Ishikawa (cell line): ENCODE results near the gene MAP3K15.

Source experiments
- CEBPB ChIP-seq: IDR thresholded peaks from 2 replicates; pipeline ENCODE4 v1.6.1; 2012
- CREB1 ChIP-seq: IDR thresholded peaks from 2 replicates; pipeline ENCODE4 v1.6.1; 2012; ENCODE audit warnings: low read depth
- EGR1 ChIP-seq: IDR thresholded peaks from 2 replicates; pipeline ENCODE4 v1.6.1; 2012
- EP300 ChIP-seq: IDR thresholded peaks from 2 replicates; pipeline ENCODE4 v1.6.1; 2012; ENCODE audit warnings: borderline replicate concordance
- FOXM1 ChIP-seq: IDR thresholded peaks from 2 replicates; pipeline ENCODE4 v1.6.1; 2012; ENCODE audit warnings: low read depth, borderline replicate concordance
- NFIC ChIP-seq: IDR thresholded peaks from 2 replicates; pipeline ENCODE4 v1.6.1; 2012
- RAD21 ChIP-seq: IDR thresholded peaks from 2 replicates; pipeline ENCODE4 v1.6.1; 2012; ENCODE audit warnings: low read depth
- REST ChIP-seq: IDR thresholded peaks from 2 replicates; pipeline ENCODE4 v1.6.1; 2012; ENCODE audit warnings: low read depth, mild to moderate bottlenecking
- TAF1 ChIP-seq: IDR thresholded peaks from 2 replicates; pipeline ENCODE4 v1.6.1; 2012; ENCODE audit warnings: low read depth, mild to moderate bottlenecking
- TCF12 ChIP-seq: IDR thresholded peaks from 2 replicates; pipeline ENCODE4 v1.6.1; 2012; ENCODE audit warnings: low read depth
- TEAD4 ChIP-seq: IDR thresholded peaks from 2 replicates; pipeline ENCODE4 v1.6.1; 2012
- USF1 ChIP-seq: IDR thresholded peaks from 2 replicates; pipeline ENCODE4 v1.6.1; 2012
- YY1 ChIP-seq: IDR thresholded peaks from 2 replicates; pipeline ENCODE4 v1.6.1; 2012; ENCODE audit warnings: low read depth
- ZBTB7A ChIP-seq: IDR thresholded peaks from 2 replicates; pipeline ENCODE4 v1.6.1; 2012; ENCODE audit warnings: low read depth
- TF ChIP-seq, protein P1 (sequence below): IDR thresholded peaks from 2 replicates; pipeline ENCODE4 v1.6.1; 2012

Gene MAP3K15

GRCh38 chrX:19360903-19361302 lies 154.4 kb downstream of the MAP3K15 start:
- TF ChIP-seq TEAD4 = no peak
- TF ChIP-seq TAF1 = no peak

DNA sequence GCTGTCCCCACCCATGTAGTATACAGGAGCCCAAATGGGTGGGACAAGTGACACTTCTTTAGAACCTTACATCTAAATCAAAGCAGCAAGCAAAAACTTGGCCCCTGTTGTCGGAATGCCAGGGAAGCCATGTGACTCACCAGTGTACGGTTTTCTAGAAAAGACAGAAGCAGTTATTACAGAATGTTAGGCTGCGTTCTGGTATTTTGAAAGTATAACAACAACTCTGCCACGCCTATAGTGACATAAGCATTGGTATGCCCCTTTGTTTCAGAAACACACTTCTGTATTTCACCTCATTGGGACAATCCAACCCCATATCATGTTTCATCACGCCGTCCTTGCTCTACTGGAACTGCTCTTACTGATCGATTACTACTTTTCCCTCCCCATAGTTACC lies 156.8 kb downstream of the MAP3K15 start:
- TF ChIP-seq, protein P1, sequence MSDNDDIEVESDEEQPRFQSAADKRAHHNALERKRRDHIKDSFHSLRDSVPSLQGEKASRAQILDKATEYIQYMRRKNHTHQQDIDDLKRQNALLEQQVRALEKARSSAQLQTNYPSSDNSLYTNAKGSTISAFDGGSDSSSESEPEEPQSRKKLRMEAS = no peak
- TF ChIP-seq EP300 (no peak), YY1 (no peak), CEBPB (no peak), TCF12 (no peak)

DNA sequence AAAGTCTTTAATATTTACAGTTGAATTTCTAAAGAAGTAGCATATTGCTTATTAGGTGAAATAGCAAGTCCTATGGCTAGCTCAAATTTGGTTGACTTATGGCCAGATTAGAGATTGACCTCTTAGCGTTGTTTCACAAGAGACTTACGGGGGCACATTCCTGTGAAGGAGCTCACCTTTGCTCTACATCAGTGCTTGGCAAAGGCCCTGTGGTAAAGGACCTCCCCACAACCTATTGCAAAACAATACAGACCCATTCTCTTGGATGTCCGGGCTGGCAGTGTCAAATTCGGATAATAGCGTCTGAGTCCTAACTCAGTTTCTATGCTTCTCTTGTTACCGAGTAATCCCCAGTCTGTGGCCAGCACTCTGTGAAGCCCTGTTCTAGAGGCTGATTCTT lies 160.7 kb downstream of the MAP3K15 start:
- TF ChIP-seq YY1 (no peak), FOXM1 (no peak), CREB1 (no peak), NFIC (no peak), EP300 (no peak), RAD21 (no peak), CEBPB (no peak), TEAD4 (no peak), ZBTB7A (no peak), REST (no peak), EGR1 (no peak), TAF1 (no peak), TCF12 (no peak), USF1 (no peak)
- TF ChIP-seq, protein P1 = no peak

GRCh38 chrX:19350941-19351384 lies 164.3 kb downstream of the MAP3K15 start:
- TF ChIP-seq NFIC (no peak), EGR1 (no peak), TCF12 (no peak), CREB1 (no peak), FOXM1 (no peak), RAD21 (no peak), EP300 (no peak), USF1 (no peak), TAF1 (no peak), REST (no peak), CEBPB (no peak), YY1 (no peak)
- TF ChIP-seq, protein P1 = no peak

DNA sequence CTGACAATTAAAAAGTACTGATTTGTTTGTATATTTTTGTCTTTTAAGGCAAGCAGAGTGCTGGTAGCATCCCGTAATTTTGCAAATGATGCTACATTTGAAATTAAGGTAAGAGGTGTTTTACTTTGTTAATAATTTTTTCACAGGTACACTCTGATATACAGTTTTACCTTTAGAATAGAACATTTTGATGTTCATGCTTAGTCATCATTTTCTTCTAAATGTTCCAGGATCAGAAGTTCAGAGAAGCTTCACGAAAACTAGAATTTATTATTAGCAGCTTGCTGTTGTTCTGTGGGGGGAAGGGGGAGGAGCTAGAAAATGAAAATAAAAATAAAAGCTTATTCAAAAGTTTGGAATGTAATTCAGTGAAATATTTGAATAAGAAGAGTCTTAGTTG lies 166.0 kb downstream of the MAP3K15 start:
- TF ChIP-seq ZBTB7A = no peak
- no peak for TF ChIP-seq RAD21

DNA sequence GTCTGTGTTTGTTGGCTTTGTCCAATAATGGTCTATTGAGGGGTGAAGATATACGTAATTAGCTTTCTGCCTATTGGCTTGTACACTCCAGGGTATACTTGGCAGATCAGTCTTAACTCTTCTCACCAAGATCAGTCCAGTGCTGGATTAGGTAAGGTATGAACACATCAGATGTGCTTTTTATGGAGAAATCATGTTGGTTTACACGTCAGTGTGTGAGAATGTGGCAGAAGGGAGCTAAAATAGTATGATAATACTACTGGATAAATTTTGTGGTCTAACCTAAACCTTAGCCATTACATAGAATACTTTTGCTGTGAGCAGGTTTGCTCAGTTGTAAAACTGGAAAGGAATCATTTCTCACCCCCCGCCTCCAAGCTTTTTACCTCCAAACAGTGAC lies 167.4 kb downstream of the MAP3K15 start:
- TF ChIP-seq CEBPB (no peak), REST (no peak), TAF1 (no peak), EP300 (no peak), RAD21 (no peak), CREB1 (no peak), NFIC (no peak), EGR1 (no peak), ZBTB7A (no peak), TEAD4 (no peak), FOXM1 (no peak), YY1 (no peak), TCF12 (no peak), USF1 (no peak)
- TF ChIP-seq, protein P1 = no peak
